GM12874 (cell line): Measurements from ENCODE around the gene KLHL40.

Experiments
- TF ChIP-seq, protein P1 (sequence below): IDR thresholded peaks from 2 replicates; pipeline ENCODE4 v1.5.1; 2011; ENCODE audit warnings: low read depth, mild to moderate bottlenecking, control low read depth, low read length, moderate library complexity; ENCODE audit not compliant: insufficient read depth

The KLHL40 gene, protein sequence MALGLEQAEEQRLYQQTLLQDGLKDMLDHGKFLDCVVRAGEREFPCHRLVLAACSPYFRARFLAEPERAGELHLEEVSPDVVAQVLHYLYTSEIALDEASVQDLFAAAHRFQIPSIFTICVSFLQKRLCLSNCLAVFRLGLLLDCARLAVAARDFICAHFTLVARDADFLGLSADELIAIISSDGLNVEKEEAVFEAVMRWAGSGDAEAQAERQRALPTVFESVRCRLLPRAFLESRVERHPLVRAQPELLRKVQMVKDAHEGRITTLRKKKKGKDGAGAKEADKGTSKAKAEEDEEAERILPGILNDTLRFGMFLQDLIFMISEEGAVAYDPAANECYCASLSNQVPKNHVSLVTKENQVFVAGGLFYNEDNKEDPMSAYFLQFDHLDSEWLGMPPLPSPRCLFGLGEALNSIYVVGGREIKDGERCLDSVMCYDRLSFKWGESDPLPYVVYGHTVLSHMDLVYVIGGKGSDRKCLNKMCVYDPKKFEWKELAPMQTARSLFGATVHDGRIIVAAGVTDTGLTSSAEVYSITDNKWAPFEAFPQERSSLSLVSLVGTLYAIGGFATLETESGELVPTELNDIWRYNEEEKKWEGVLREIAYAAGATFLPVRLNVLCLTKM

DNA sequence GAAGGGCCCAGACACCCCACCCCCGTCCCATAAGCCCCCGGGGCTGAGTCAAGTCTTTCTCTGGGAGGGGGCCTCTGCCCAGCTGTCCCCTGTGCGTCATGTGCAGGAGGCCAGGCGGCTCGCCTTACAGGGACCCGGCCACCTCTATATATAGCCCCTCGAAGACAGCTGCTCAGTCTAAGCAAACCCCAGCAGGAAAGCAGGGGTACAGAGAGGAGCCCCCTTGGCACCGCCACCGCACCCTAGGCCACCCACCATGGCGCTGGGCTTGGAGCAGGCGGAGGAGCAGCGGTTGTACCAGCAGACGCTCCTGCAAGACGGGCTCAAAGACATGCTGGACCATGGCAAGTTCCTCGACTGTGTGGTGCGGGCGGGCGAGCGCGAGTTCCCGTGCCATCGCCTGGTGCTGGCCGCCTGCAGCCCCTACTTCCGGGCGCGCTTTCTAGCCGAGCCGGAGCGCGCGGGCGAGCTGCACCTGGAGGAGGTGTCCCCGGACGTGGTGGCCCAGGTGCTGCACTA, at the start of gene KLHL40:
TSS of gene KLHL40 (plus strand) at position 175 of the 519 bp plus-strand sequence. CDS start at position 257, 82 bp downstream.
- TF ChIP-seq, protein P1, sequence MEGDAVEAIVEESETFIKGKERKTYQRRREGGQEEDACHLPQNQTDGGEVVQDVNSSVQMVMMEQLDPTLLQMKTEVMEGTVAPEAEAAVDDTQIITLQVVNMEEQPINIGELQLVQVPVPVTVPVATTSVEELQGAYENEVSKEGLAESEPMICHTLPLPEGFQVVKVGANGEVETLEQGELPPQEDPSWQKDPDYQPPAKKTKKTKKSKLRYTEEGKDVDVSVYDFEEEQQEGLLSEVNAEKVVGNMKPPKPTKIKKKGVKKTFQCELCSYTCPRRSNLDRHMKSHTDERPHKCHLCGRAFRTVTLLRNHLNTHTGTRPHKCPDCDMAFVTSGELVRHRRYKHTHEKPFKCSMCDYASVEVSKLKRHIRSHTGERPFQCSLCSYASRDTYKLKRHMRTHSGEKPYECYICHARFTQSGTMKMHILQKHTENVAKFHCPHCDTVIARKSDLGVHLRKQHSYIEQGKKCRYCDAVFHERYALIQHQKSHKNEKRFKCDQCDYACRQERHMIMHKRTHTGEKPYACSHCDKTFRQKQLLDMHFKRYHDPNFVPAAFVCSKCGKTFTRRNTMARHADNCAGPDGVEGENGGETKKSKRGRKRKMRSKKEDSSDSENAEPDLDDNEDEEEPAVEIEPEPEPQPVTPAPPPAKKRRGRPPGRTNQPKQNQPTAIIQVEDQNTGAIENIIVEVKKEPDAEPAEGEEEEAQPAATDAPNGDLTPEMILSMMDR: no peak

DNA sequence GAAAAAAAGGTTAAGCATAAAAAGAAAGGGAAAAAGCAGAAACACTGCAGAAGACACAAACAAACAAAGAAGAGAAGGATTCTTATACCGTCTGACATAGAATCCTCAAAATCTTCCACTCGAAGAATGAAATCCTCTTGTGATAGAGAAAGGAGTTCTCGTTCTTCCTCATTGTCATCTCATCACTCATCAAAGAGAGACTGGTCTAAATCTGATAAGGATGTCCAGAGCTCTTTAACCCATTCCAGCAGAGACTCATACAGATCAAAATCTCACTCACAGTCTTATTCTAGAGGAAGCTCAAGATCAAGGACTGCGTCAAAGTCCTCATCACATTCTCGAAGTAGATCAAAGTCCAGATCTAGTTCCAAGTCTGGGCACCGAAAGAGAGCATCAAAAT, 48.3 kb upstream of the KLHL40 start:
- TF ChIP-seq, protein P1: no peak

DNA sequence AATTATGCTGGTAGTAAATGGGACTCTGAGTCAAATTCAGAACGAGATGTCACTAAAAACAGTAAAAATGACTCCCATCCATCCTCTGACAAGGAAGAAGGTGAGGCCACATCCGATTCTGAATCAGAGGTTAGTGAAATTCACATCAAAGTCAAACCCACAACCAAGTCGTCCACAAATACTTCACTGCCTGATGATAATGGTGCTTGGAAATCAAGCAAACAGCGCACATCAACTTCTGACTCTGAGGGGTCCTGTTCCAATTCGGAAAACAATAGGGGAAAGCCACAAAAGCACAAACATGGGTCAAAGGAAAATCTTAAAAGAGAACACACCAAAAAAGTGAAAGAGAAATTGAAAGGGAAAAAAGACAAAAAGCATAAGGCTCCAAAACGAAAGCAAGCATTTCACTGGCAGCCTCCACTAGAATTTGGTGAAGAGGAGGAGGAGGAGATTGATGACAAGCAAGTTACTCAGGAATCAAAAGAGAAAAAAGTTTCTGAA, 46.9 kb upstream of the KLHL40 start:
- TF ChIP-seq, protein P1: no peak

DNA sequence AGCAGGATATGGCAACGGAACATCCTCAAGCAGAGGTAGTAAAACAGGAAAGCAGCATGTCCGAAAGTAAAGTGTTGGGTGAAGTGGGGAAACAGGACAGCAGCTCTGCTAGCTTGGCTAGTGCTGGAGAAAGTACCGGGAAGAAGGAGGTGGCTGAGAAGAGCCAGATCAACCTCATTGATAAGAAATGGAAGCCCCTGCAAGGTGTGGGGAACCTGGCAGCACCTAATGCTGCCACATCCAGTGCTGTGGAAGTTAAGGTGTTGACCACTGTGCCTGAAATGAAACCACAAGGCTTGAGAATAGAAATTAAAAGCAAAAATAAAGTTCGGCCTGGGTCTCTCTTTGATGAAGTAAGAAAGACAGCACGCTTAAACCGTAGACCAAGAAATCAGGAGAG, 46.1 kb upstream of the KLHL40 start:
- TF ChIP-seq, protein P1: no peak

DNA sequence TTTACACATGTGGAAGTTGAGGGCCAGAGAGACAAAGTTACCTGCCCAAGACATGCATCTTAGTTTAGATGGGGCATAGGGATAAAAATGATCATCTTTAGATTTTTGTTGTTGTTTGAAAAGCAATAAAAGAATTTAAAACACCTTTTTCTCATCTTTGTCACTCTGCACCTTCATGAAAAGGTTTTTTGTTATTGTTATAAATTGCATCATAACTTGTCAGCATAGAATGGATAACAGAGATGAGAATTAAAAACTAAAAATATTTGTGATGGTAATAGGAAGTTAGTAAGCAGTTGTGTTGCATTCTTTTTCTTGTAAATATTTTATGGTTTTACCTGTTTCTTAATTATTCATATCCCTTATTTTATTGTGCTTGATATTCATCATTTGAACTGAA, 45.2 kb upstream of the KLHL40 start:
- TF ChIP-seq, protein P1: no peak

DNA sequence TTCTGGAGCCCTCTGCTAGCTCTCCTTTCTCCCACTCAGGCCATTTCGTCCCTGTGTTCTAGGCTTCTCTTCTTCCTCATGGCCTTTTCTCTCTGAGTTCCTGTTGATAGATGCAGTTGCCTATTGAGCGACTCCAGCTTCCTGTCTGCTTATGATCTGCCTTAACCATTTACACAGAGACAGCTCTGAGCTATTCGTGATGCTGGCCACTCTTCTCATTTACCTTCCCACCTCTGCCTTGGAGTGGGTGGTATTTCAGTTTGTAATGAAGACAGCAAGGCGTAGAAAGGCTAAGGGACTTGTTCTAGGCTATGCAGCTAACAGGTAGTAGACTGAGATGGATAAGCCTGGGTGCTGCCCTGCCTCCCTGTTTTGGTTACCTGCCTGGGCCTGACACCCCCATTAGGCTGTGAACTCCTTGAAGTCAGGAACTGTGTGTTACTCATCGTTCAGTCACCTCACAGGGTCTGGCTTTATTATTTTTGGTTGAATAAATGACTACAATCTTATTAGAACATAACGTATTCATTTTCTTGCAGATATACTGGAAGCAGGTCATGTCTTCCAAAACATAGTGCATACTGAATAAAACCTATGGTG, 44.5 kb upstream of the KLHL40 start:
- TF ChIP-seq, protein P1: no peak
